NCI-H2227 (cell line): ENCODE data around the gene WDR55.
A peak's percentile ranks its signal among the peaks of the same experiment; 100 is the strongest.
"Not testable (repeated sequence)": the region's sequence is repeated elsewhere in the genome, so short reads cannot be mapped to it uniquely, and the experiment has no call there.

Source experiments
- DNase-seq: peaks from one replicate; lab custom pipeline; 2025; ENCODE audit not compliant: unreplicated experiment; lab: John Stamatoyannopoulos, UW

The WDR55 gene

DNA sequence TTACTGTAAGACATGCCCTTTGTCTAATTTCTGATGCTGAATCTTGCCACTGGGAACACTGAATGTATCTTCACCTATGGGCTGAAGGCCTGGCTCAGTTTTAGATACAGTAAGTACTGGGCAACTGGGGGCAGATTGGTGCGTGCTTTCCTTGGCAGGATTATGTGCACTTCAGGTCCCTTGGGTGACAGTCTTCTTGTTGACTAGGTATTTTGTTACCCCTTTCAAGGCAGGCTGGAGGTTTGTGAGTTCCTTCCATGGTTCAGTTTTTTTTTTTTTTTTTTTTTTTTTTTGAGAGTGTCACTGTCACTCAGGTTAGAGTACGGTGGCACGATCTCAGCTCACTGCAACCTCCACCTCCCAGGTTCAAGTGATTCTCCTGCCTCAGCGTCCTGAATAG, 43.1 kb downstream of the WDR55 start:
- no peak for DNase-seq

DNA sequence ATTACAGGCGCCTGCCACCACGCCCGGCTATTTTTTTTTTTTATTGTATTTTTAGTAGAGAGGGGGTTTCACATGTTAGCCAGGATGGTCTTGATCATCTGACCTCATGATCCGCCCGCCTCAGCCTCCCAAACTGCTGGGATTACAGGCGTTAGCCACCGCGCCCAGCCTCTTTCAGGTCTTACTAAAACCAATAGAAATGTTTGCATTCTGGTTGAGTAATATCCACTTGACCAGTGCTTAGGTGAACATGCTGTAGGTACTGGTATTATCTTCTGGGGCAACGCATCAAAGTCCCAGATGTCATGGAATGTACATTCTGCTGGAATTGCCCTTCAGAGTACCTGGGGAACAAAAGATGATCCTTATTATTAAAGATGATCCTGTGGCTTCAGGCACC, 44.1 kb downstream of the WDR55 start:
- not testable (repeated sequence) for DNase-seq

DNA sequence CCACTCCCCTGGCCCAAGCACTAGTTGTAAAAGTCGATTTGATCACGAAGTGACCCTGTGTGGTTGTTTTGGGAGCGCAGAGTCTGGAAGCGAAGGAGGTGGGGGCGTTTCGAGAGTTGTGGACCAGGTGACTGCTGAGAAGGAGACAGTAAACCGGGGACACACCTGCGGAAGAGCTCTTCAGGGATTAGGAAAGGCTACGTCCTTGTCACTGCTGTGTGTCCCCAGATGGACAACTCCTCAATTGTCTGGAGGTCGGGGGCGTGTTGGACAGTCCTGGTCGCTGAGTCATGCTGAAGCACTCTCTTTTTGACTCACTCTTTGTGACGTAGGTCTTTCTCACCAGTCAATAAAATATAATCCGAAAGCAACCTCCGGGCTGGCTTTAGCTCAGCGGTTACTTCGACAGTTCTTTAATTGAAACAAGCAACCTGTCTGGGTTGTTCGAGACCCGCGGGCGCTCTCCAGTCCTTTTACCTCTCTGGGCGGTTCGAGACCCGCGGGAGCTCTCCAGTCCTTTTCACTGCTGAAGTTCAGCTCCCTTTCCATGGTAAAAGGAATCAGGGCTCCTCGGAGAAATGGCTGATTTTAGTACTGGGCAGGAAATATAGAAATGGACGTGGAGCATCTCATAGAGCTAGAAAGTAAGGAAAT, 46.3 kb downstream of the WDR55 start:
- peak; percentile 94 for DNase-seq

DNA sequence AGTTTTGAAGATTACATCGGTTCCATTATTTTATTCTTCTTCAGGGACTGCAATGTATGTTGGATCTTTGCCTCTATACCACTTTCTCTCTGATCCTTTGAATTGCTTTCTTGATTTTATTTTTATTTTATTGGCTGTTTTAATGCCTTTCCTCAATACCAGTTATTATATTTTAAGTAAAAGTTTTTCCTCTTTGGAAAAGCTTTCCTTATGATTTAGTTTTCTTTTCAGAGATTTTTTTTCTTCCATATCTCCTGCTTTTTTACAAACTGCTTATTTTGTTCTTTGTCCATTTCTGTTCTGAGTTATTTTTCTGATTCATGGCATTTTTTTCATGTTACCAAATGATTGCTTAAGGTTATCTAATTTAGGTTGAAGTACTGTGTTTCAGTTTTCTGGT, 47.1 kb downstream of the WDR55 start:
- no peak for DNase-seq

- DNase-seq = no peak
Observed at GRCh38 chr5:140713562-140714094, 48.9 kb downstream of the WDR55 start.

GRCh38 chr5:140716238-140716637, 51.5 kb downstream of the WDR55 start:
- not testable (repeated sequence) for DNase-seq

- DNase-seq = no peak
Observed at GRCh38 chr5:140718266-140718592, 53.5 kb downstream of the WDR55 start.

DNA sequence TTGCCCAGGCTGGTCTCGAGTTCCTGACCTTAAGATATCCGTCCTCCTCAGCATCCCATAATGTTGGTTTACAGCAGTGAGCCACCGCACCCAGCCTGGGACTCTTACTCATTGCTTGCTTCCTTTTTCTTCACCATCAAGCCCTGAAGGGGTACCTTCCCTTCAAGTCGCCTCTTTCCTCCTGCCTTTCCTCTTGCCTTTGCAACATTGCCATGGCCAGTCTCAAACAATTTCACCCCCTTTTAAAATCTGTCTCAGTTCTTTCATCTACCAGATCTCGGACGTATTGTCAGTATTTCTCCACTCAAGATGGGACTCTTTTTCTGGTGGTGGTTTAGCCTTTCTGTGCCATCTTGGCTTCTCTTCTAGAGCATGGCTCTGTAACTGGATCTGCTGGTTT, 56.0 kb downstream of the WDR55 start:
- not testable (repeated sequence) for DNase-seq

- not testable (repeated sequence) for DNase-seq
Observed at GRCh38 chr5:140721395-140721794, 56.7 kb downstream of the WDR55 start.
